ENCODE data around the gene MXD3.

DNA sequence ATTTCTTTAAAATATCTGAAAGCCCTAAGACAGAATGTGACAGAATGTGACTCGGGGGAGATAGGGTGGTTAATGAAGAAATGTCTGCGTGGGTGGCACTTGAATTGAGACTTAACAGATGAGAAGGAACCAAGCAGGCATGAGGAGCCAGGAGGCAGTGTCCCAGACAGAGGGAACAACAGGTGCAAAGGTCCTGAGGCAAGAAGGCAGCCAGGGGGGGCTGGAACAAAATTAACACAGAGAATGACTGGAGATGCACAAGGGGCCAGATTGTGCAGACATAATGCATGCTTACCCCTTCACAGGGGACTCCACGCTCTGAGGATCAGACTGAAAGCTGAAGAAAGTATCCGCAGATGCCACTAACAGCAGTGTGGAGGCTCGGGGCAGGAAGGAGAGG, 38.1 kb upstream of the MXD3 start:
- TF ChIP-seq POLR2A (IDR thresholded peaks at IDR 0.05) (no peak), EP300 (IDR thresholded peaks at IDR 0.05) (no peak), CTCF (IDR thresholded peaks at IDR 0.05) (no peak), POLR2AphosphoS5 (IDR thresholded peaks at IDR 0.05) (no peak)

All from stomach (tissue), 4 donors.